DND-41 (cell line): ENCODE results near the gene SMOC2.

ENCODE experiments used
- ATAC-seq: fragments of 200-7000 bp; cut with Tn5 transposase; 3 replicates; pipeline ENCODE4 v1.9.1; 2021; ENCODE audit warnings: low read depth; ENCODE audit not compliant: insufficient read depth
- DNase-seq: peaks from one replicate; pipeline ENCODE4 v3.0.0-alpha.2; 2020
- H2AFZ ChIP-seq: 2 replicates; pipeline ENCODE4 v1.6.0; 2012; ENCODE audit warnings: low read depth, low read length
- H3K27ac ChIP-seq: 2 replicates; pipeline ENCODE4 v1.5.1; 2012; ENCODE audit warnings: low read length, inconsistent platforms
- H3K27me3 ChIP-seq: fragments of 200-600 bp; sonication (generic); 2 replicates; pipeline ENCODE4 v1.6.0; 2012; ENCODE audit warnings: low read length, mild to moderate bottlenecking, inconsistent platforms; ENCODE audit not compliant: insufficient read depth, poor library complexity
- H3K36me3 ChIP-seq: 2 replicates; pipeline ENCODE4 v1.5.1; 2012; ENCODE audit warnings: low read length, inconsistent platforms; ENCODE audit not compliant: insufficient read depth
- H3K4me1 ChIP-seq: 2 replicates; pipeline ENCODE4 v1.5.1; 2012; ENCODE audit warnings: mild to moderate bottlenecking, low read length; ENCODE audit not compliant: insufficient read depth
- H3K4me2 ChIP-seq: 2 replicates; pipeline ENCODE4 v1.6.0; 2012; ENCODE audit warnings: mild to moderate bottlenecking, moderate library complexity, low read length, inconsistent platforms; ENCODE audit not compliant: insufficient read depth
- H3K4me3 ChIP-seq, 2 experiments: fragments of 200-600 bp in 1 of 2; shearing (Covaris generic) in 1 of 2; 2 replicates each; pipeline ENCODE4 v1.5.1; 2012 to 2016; ENCODE audit warnings: inconsistent platforms in 2 of 2, low read length in 2 of 2, mild to moderate bottlenecking in 2 of 2, low read depth in 1 of 2, moderate library complexity in 1 of 2
- H3K79me2 ChIP-seq: 2 replicates; pipeline ENCODE4 v1.6.0; 2012; ENCODE audit warnings: low read length, inconsistent platforms; ENCODE audit not compliant: insufficient read depth
- H3K9ac ChIP-seq: 2 replicates; pipeline ENCODE4 v1.6.0; 2012; ENCODE audit warnings: low read depth, mild to moderate bottlenecking, inconsistent platforms, low read length, moderate library complexity
- H3K9me3 ChIP-seq: 2 replicates; pipeline ENCODE4 v1.5.1; 2012; ENCODE audit warnings: low read length, moderate library complexity, mild to moderate bottlenecking, inconsistent platforms; ENCODE audit not compliant: insufficient read depth, severe bottlenecking
- H4K20me1 ChIP-seq: 2 replicates; pipeline ENCODE4 v1.6.0; 2012; ENCODE audit warnings: low read length; ENCODE audit not compliant: insufficient read depth
- EZH2 ChIP-seq: IDR thresholded peaks from 3 replicates; pipeline ENCODE4 v1.6.1; 2012; ENCODE audit warnings: borderline replicate concordance, low read depth, mild to moderate bottlenecking, moderate library complexity, low read length, inconsistent platforms; ENCODE audit not compliant: severe bottlenecking
- TF ChIP-seq, protein P1 (sequence below): IDR thresholded peaks from 2 replicates; pipeline ENCODE4 v1.5.1; 2012; ENCODE audit warnings: borderline replicate concordance, low read length, moderate library complexity, mild to moderate bottlenecking; ENCODE audit not compliant: poor library complexity, severe bottlenecking; ENCODE audit errors: extremely low read depth

Gene SMOC2

DNA sequence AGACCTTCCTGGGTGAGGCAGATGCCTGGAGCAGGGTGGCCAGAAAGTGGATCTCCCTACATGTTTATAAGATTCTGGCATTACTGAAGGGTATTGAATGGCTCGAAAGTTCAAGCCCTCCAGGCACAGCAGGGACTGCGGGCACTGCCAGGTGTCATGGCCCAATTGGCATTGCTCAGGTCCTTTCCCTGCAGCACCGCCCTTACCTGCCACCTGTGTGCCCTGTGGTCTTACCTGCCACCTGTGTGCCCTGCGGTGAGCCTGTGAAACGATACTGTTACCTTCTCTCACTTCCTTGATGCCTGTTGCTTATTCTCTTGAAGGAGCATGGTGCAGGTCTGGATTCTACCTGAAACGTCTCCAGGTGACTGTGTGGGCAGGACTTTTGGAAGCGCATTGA is 32.2 kb downstream of the SMOC2 start:
- Histone ChIP-seq H3K4me1 (no peaks in the 10 kb centered on the region), H2AFZ (no peak overlapping the region), H3K9ac (no peak overlapping the region), H3K79me2 (no peaks in the 10 kb centered on the region), H3K4me2 (no peak overlapping the region), H3K4me3 (no peak overlapping the region), H3K9me3 (peaks cover 3% of the 10 kb centered on the region), H3K36me3 (no peaks in the 10 kb centered on the region), H3K27ac (no peak overlapping the region), H3K27me3 (no peaks in the 10 kb centered on the region), H4K20me1 (no peaks in the 10 kb centered on the region)
- no peak for TF ChIP-seq EZH2
- TF ChIP-seq, protein P1, sequence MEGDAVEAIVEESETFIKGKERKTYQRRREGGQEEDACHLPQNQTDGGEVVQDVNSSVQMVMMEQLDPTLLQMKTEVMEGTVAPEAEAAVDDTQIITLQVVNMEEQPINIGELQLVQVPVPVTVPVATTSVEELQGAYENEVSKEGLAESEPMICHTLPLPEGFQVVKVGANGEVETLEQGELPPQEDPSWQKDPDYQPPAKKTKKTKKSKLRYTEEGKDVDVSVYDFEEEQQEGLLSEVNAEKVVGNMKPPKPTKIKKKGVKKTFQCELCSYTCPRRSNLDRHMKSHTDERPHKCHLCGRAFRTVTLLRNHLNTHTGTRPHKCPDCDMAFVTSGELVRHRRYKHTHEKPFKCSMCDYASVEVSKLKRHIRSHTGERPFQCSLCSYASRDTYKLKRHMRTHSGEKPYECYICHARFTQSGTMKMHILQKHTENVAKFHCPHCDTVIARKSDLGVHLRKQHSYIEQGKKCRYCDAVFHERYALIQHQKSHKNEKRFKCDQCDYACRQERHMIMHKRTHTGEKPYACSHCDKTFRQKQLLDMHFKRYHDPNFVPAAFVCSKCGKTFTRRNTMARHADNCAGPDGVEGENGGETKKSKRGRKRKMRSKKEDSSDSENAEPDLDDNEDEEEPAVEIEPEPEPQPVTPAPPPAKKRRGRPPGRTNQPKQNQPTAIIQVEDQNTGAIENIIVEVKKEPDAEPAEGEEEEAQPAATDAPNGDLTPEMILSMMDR: no peak
- ATAC-seq (no peak), DNase-seq (no peak)

DNA sequence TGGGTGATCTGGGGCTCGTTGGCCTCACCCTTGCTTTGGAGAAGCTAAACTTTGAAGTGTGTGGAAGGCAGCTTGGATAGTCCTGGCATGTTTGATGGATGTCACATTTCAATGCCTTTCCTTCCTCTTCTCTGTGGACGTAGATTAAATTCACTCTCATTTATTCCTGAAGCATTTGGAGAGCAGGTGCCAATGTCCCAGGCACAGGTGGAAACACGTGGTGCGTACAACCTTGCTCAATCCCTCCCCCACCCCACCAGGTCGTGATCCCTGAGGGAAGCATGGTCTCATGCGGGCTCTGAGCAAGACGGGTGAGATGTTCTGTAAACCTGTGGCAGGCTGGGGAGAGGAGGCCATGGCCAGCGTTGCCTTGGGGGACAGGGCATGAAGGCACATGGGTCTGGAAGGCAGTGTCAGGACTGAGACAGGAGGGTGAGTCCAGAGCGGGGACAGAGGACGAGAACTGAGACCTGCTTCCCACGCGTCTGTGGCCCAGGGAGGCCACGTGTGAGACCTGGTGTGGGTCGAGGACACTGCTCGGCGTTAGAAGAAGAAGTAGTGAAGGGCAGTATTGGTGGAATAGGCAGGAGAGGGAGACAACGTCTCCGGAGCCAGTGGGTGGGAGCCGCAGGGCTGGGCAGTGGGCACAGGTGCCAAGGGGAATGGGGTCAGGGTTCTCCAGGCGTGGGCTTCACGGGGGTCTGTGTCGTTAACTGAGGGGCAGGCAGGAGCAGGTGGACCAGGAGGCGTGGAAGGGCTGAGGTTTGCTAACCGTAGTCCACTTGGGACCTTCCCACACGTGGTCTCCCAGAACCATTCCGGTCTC is 34.4 kb downstream of the SMOC2 start:
- ATAC-seq (no peak), DNase-seq (no peak)
- TF ChIP-seq, protein P1: no peak
- no peak for TF ChIP-seq EZH2
- H3K4me3 ChIP-seq: no peak overlapping the region
- no peak overlapping the region for H3K27ac ChIP-seq
- peaks cover 3% of the 10 kb centered on the region for H3K9me3 ChIP-seq
- H4K20me1 ChIP-seq: no peaks in the 10 kb centered on the region
- H3K27me3 ChIP-seq: no peaks in the 10 kb centered on the region
- no peak overlapping the region for H3K4me2 ChIP-seq
- H2AFZ ChIP-seq: no peak overlapping the region
- H3K9ac ChIP-seq: no peak overlapping the region
- no peaks in the 10 kb centered on the region for H3K4me1 ChIP-seq
- H3K36me3 ChIP-seq: no peaks in the 10 kb centered on the region
- no peaks in the 10 kb centered on the region for H3K79me2 ChIP-seq

DNA sequence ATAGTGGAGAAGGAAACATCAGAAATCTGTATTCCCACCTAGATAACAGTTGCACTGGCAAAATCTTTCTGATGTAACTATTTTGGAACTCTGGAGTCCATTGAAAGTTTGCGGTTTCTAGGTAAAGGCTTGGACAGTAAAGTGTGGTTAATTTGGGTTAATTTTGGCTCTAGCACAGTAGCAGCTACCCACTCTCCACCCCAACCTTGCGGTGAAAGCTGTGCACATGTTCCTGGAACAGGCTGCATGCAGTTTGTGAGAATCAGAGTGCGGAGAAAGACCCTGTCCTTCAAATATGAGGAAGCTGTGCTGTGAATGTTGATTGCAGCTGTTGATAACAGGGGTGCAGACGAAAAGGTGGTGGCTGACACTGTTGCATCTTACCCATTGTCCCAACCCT is 38.4 kb downstream of the SMOC2 start:
- H3K27me3 ChIP-seq: no peaks in the 10 kb centered on the region

More for the DNA sequence above, 38.4 kb downstream of the SMOC2 start:
- Histone ChIP-seq H3K36me3 (no peaks in the 10 kb centered on the region), H3K9me3 (peaks cover 3% of the 10 kb centered on the region), H4K20me1 (no peaks in the 10 kb centered on the region), H3K9ac (no peak overlapping the region), H3K4me3 (no peak overlapping the region), H2AFZ (no peak overlapping the region), H3K4me2 (no peak overlapping the region), H3K4me1 (no peaks in the 10 kb centered on the region), H3K79me2 (no peaks in the 10 kb centered on the region), H3K27ac (no peak overlapping the region)
- DNase-seq: no peak
- no peak for ATAC-seq
- TF ChIP-seq EZH2: no peak
- TF ChIP-seq, protein P1: no peak
